Astrocyte of the spinal cord (primary cell): Measurements from ENCODE around the gene PACRG.

Experiments used
- DNase-seq: peaks from one replicate; pipeline ENCODE4 v3.0.0; 2011; ENCODE audit warnings: low read depth, low spot score
- H3K4me3 ChIP-seq: 2 replicates; pipeline ENCODE4 v1.5.1; 2011; ENCODE audit warnings: low read depth, mild to moderate bottlenecking, low read length, moderate library complexity
- in situ Hi-C: cut with HindIII; loops from 2 replicates; pipeline ENCODE4 v1.10.0; 2017; ENCODE audit warnings: low sequenced_read_pairs
- TF ChIP-seq, protein P1 (sequence below): IDR thresholded peaks from 2 replicates; pipeline ENCODE4 v1.5.1; 2012; ENCODE audit warnings: low read depth, mild to moderate bottlenecking, low read length, inconsistent platforms

The PACRG gene

DNA sequence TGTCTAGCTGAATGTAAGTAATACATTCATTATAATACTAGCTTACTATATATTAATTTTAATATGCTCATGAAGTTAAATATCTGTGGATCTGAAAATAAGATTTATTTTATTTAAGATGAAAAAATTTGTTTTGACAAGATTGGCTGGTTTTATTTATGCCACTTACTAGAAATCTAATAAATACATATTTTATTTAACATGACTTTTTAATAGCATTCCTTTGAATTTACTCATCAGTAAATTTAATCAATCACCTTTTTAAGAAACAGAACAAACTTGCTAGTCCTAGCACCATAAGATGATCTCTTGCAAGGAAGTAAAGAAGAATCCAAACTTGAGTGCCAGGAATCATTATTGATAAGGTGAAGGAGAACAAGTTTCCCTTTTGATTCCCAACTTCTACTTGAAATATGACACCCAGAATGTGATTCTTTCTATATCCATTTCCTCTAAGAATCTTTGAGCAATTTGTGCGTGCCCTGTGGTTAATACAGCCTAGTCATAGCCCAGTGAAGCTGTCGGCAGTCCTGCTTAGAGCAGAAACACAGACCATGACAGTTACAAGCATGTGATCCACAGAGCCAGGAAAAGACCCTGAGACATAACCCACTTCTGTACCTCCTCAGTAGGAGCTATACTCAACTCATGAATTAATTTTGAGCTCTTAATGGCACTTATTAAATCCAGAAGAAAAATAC lies 404.4 kb downstream of the PACRG start:
- in situ Hi-C loops: no loop called here
- TF ChIP-seq, protein P1, sequence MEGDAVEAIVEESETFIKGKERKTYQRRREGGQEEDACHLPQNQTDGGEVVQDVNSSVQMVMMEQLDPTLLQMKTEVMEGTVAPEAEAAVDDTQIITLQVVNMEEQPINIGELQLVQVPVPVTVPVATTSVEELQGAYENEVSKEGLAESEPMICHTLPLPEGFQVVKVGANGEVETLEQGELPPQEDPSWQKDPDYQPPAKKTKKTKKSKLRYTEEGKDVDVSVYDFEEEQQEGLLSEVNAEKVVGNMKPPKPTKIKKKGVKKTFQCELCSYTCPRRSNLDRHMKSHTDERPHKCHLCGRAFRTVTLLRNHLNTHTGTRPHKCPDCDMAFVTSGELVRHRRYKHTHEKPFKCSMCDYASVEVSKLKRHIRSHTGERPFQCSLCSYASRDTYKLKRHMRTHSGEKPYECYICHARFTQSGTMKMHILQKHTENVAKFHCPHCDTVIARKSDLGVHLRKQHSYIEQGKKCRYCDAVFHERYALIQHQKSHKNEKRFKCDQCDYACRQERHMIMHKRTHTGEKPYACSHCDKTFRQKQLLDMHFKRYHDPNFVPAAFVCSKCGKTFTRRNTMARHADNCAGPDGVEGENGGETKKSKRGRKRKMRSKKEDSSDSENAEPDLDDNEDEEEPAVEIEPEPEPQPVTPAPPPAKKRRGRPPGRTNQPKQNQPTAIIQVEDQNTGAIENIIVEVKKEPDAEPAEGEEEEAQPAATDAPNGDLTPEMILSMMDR: no peak
- DNase-seq: peak; percentile 35
- H3K4me3 ChIP-seq: no peak overlapping the region

DNA sequence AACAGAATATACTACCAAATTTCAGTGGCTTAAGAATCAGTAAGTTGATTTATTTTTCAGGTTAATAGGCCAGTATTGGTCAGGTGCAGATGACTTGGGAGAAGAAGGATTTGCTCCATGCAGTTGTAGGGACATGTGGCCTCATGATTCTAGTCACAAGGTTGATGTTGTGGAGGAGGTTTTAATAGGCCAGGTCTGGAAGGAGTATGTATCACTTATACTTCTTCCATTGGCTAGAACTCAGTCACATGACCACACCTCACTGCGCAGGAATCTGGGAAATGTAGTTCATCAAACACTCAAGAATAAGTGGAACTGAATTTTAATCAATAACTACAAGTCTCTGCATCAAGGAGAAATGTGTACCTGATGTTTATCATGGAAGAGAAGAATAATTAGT lies 405.2 kb downstream of the PACRG start:
- no peak overlapping the region for H3K4me3 ChIP-seq
- in situ Hi-C loops: no loop called here
- TF ChIP-seq, protein P1: no peak
- no peak for DNase-seq

DNA sequence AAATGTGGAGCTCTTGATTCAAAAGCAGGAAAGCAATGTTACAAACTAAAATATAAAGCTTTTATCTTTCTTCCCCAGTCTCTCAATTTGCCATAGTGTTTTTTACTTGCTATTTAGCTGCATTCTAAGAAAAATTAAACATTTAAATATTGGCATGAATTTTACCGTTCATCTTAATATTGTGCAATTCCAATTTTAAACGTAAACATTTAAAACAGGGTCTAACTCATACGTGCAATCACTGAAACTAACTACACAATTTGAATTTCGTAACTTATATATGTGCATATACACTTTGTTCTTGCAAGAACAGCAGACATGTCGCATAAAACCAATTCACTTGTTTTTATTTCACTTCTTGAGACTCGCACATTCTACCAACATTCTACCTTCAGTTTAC lies 405.9 kb downstream of the PACRG start:
- in situ Hi-C loops: no loop called here
- TF ChIP-seq, protein P1: no peak
- no peak for DNase-seq
- H3K4me3 ChIP-seq: no peak overlapping the region

DNA sequence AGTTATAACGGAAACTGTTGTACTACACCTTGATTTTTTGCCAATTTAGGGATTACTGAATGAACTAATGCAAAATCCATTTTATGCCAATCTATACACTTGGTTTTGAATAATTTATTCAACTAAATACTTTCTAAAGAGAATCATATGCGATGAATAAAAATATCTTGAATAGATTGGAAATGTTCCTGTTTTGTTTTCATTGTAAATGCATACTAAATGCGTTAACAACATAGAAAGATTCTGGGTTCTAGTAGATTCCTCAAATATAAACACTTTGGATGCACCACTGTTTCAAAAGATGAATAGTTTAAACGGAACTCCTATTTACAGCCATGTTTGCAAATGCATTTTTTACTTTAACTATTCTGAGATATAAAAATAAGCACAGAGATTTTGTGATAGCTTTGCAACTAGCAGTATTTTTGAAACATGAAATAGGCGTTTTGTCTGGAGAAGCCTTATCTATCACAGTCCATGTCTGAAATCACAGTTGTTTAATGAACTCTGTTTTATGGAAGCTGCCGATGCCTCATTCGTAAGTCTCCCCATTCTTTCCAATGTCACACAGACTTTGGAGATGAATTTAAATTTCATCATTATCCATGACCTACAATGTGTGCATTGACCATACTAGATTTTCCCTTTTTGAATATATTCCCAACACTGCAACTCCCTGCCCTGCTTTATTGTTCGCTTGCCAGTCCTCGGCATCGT lies 409.1 kb downstream of the PACRG start:
- H3K4me3 ChIP-seq: no peak overlapping the region
- DNase-seq: no peak
- in situ Hi-C loops: no loop called here
- TF ChIP-seq, protein P1: no peak

DNA sequence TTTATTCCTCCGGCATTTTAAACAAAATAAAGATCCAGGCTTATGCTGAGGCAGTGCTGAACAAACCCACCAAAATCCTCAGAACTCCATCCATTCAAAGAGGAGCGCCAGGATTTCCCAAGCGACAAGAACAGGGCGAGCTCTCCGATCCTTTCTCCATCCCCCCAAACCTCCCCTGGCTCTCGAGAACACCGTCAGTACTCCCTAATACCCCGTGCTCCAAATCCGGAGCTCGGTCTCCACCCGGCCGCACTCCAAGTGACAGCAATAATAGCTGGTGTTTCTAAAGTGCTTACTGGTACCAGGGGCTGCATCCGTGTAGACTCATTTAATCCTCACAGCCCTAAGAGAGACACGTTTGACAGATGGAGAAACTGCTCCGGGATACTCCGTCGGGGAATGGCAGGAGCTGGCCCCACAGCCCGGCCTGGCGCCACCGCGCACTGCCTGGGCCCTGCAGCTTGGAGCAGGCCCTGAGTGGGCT lies 409.7 kb downstream of the PACRG start:
- TF ChIP-seq, protein P1: no peak
- DNase-seq: no peak
- H3K4me3 ChIP-seq: no peak overlapping the region
- in situ Hi-C loops: no loop called here

DNA sequence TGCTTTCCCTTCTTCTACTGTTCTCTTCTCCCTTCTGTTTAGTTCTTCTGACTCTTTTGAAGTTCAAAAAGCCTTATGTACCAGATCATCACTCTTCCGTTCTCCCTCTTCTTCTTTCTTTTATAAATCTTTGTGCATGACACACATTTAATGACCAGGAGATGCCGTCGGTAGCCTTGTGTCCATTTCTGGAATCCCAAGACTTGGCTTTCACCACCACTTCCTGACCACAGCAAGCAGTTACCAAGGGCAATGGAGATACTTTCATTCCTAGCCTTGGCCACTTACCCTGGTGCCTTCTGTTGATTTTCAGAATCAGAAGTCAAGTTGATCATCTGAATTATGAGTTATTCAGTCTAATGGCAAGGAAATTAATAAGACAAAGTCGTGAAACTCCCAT lies 418.3 kb downstream of the PACRG start:
- TF ChIP-seq, protein P1: no peak
- no peak overlapping the region for H3K4me3 ChIP-seq
- peak; percentile 49 for DNase-seq
- in situ Hi-C loops: no loop called here
